A549 (cell line): Measurements from ENCODE around the gene GXYLT2.

Experiments used
- CEBPB ChIP-seq, 2 experiments: fragments of >200 bp in 1 of 2; sonication (Bioruptor Twin) in 1 of 2; formaldehyde crosslinking in 1 of 2; IDR thresholded peaks; 2 replicates each; pipeline ENCODE4 v1.6.1; 2012 to 2016
- CTCF ChIP-seq: fragments of >200 bp; sonication (Bioruptor Twin); formaldehyde crosslinking; IDR thresholded peaks from 3 replicates; pipeline ENCODE4 v1.5.1; 2016
- ELK1 ChIP-seq: fragments of 150-350 bp; IDR thresholded peaks from 2 replicates; pipeline ENCODE4 v1.6.1; 2014; ENCODE audit warnings: low read depth, mild to moderate bottlenecking, low read length
- MAZ ChIP-seq: fragments of 150-350 bp; IDR thresholded peaks from 2 replicates; pipeline ENCODE4 v1.6.1; 2014; ENCODE audit warnings: antibody characterized with exemption, low read depth, low read length, borderline replicate concordance
- MYC ChIP-seq: IDR thresholded peaks from 2 replicates; pipeline ENCODE4 v1.6.1; 2012; ENCODE audit warnings: mild to moderate bottlenecking, inconsistent platforms, low read length, improper control_type of control experiment, borderline replicate concordance
- POLR2A ChIP-seq: IDR thresholded peaks from 2 replicates; pipeline ENCODE4 v1.6.1; 2012; ENCODE audit warnings: mild to moderate bottlenecking, low read length
- POLR2AphosphoS2 ChIP-seq: conservative IDR thresholded peaks from 2 replicates; pipeline ENCODE4 v1.6.1; 2012; ENCODE audit warnings: low read length, improper control_type of control experiment, inconsistent platforms
- RAD21 ChIP-seq, 2 experiments: fragments of >200 bp in 1 of 2; sonication (Bioruptor Twin) in 1 of 2; formaldehyde crosslinking in 1 of 2; IDR thresholded peaks in 1 of 2; conservative IDR thresholded peaks in 1 of 2; 2 replicates in 1 of 2; 3 replicates in 1 of 2; pipeline ENCODE4 v1.6.1; 2012 to 2018; ENCODE audit warnings: inconsistent platforms in 1 of 2
- REST ChIP-seq: fragments of 200-600 bp; sonication (generic); IDR thresholded peaks from 2 replicates; pipeline ENCODE4 v1.6.1; 2016; ENCODE audit warnings: antibody characterized with exemption, mild to moderate bottlenecking, moderate library complexity
- RFX5 ChIP-seq: fragments of 450-650 bp; IDR thresholded peaks from 2 replicates; pipeline ENCODE4 v1.7.1; 2014; ENCODE audit warnings: antibody characterized with exemption, mild to moderate bottlenecking, moderate library complexity
- RNF2 ChIP-seq: fragments of 200-600 bp; sonication (generic); IDR thresholded peaks from 2 replicates; pipeline ENCODE4 v1.6.1; 2016; ENCODE audit warnings: low read depth, mild to moderate bottlenecking, antibody characterized with exemption, moderate library complexity, borderline replicate concordance
- SMC3 ChIP-seq: fragments of >200 bp; sonication (Bioruptor Twin); formaldehyde crosslinking; IDR thresholded peaks from 3 replicates; pipeline ENCODE4 v1.6.1; 2018; ENCODE audit warnings: inconsistent platforms
- ZC3H11A ChIP-seq: fragments of 450-650 bp; IDR thresholded peaks from 2 replicates; pipeline ENCODE4 v1.6.1; 2014; ENCODE audit warnings: antibody characterized with exemption, mild to moderate bottlenecking
- TF ChIP-seq, protein P1 (sequence below): fragments of 250-450 bp; sonication (Bioruptor Pico); IDR thresholded peaks from 2 replicates; pipeline ENCODE4 v1.5.0; 2021; ENCODE audit warnings: mild to moderate bottlenecking, moderate library complexity, borderline replicate concordance

- no peak for TF ChIP-seq ZC3H11A
- no peak for TF ChIP-seq MYC
- TF ChIP-seq CTCF, result no peak
- TF ChIP-seq REST, result no peak
- TF ChIP-seq RNF2, result no peak
- TF ChIP-seq CEBPB (IDR thresholded peaks at IDR 0.05), result no peak
- TF ChIP-seq RAD21 (conservative IDR thresholded peaks at IDR 0.05 in 1 of 2, IDR thresholded peaks at IDR 0.05 in 1 of 2), result no peak
- TF ChIP-seq, protein P1, sequence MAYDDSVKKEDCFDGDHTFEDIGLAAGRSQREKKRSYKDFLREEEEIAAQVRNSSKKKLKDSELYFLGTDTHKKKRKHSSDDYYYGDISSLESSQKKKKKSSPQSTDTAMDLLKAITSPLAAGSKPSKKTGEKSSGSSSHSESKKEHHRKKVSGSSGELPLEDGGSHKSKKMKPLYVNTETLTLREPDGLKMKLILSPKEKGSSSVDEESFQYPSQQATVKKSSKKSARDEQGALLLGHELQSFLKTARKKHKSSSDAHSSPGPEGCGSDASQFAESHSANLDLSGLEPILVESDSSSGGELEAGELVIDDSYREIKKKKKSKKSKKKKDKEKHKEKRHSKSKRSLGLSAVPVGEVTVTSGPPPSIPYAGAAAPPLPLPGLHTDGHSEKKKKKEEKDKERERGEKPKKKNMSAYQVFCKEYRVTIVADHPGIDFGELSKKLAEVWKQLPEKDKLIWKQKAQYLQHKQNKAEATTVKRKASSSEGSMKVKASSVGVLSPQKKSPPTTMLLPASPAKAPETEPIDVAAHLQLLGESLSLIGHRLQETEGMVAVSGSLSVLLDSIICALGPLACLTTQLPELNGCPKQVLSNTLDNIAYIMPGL, result no peak
- TF ChIP-seq POLR2AphosphoS2, result no peak
- no peak for TF ChIP-seq RFX5
- no peak for TF ChIP-seq SMC3
- no peak for TF ChIP-seq POLR2A
- no peak for TF ChIP-seq ELK1
- TF ChIP-seq MAZ, result no peak
Observed at GRCh38 chr3:72897758-72898007, 9.8 kb downstream of the GXYLT2 start.
